Colon (tissue), 2 donors: Measurements from ENCODE around the gene VTCN1.

ENCODE experiments used
- FAIRE-seq: peaks from 2 replicates; lab custom pipeline; 2012; peaks lifted over from hg19 to GRCh38; lab: Jason Lieb, UNC
- donor health status: control.
- donor health status: control.

VTCN1 gene

DNA sequence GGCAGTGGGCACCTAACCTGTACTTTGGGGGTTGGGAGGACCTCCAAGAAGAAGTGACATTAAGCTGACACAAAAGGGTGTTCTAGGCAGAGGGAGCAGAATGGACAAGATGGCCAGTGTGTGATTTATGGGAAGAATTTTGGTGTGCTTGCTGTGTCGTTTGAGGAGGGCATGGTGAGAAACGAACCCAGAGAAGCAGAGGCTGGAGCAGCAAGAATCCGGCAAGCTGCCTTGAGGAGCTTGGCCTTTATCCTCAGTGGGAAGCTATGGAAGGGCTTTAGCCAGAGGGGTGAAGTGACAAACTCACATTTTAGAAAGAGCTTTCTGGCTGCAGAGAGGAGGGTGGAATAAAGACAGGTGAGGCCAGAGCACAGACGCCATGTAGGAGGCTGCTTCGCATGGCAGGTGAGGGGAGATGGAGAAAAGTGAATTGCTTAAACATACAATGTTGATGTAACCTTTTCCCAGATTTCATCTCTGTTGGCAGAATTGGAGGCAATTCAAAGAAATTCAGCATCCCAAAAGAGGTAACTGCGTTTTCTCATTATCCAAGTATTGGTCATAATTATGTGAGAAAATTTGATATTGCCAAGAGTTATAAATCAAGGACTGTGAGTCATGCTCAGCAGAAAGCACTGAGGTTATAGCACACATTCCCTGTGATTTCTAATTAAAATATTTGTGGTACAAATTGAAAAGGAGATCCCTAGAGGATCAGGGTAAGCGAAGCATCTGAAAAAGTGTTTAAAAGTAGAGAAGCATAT is 115.7 kb downstream of the VTCN1 start:
- FAIRE-seq = no peak

DNA sequence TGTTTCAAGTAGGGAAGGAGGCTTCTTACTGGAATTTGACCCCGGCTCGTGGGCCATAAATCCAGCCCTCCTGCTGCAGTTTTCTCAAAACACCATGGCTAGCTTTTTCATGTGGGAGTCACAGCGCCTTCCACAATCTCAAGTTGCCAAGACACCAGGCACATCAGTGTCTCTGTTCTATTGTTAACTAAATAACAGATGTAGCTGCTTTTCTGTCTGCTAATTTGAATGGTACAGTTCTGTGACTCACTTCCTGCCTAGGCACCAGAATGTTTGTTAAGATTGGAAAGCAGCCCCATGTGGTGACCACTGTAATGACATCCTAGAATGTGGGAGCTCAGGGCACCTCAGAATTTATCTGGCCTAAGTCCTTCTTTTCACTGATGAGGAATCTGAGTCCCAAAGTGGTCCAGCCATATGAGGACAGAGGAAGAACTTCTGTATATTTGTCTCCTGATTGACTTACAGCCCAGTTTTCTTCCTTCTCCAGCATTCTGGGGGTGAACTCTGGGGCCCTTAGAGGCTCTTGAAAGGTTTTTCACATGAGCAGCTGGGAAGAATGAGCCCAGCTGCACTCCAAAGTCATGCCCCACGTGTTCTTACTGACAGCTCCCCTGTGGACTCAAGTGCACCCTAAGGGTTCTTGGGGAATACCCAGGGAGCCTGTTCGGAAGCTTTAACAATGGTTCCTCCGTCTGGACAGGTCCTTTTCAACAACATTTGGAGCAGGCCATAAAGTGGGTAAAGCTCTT is 116.7 kb downstream of the VTCN1 start:
- FAIRE-seq = no peak
